ENCODE data around the gene ADGRL2.

ADGRL2 gene

DNA sequence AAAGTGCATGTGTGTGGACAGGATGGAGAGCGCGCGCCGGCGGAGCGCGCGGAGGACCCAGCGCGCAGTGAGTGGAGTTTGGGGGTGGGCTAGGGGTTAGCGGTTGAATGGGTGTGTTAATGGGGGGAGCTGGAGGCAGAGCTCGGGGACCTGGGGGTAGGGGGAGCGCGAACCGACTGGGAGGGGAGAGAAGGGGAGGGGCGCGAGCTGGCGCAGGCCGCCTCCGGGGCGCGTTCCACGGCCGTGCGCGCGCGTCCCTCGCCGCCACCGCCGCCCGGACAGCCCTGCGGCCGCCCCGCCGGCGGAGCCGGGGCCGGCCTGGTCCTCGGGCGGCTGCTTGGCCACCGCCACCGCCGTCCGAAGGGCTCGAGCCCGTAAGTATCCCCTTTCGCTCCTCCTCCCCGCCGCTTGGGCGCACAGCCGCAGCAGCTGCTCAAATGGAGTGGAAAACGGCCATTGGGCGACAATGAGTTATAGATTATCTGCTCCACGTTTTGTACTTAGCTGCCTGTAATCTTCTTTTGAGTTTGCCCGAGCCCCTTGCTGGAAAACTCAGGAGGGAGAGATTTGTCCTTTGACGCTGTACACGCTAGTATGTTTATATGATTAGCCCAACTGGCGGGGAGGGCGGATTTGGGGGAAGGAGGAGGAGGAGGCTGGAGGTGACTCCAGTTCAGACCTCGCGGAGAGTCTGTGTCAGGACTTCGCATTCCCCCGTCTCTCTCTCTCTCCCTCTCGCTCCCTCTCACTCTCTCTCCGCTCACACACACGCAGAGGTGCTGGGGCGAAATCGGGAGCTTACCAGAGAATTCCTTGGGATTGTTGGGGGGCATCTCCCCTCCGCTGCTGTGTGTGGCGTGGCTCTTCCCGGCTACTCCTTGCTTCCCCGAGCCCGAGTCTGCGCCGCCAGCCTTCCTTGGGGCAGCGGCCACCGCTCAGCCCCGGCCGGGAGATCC lies at the start of gene ADGRL2:
TSS of gene ADGRL2 (plus strand) at position 240 of the 956 bp plus-strand sequence. CDS start 36,051 bp downstream, outside the sequence.
- no peak for FAIRE-seq
- peak; percentile 81 for DNase-seq (ENCODE audit: low spot score)

DNA sequence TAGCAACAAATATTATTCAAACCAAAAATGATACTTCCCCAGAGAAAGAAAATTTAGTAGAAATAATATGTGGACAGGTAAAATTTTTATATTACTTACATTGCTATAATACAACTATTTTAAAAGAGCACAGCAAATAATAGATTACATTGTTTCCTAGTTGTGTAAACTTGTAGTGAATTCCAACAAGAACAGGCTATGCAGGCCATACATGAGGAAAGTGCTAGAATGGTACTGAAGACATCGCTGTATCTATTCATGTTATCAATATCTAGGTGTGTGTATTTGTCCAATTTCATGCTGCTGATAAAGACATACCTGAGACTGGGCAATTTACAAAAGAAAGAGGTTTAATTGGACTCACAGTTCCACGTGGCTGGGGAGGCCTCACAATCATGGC lies 47.9 kb upstream of the ADGRL2 start:
- DNase-seq (ENCODE audit: low spot score) = no peak
- no peak for FAIRE-seq

GRCh38 chr1:81754424-81754823 lies 46.3 kb upstream of the ADGRL2 start:
- DNase-seq (ENCODE audit: low spot score) = no peak
- no peak for FAIRE-seq

- FAIRE-seq (no peak), DNase-seq (ENCODE audit: low spot score) (no peak)
Measured at GRCh38 chr1:81756872-81757271, 43.9 kb upstream of the ADGRL2 start.

- DNase-seq (ENCODE audit: low spot score) = no peak
- FAIRE-seq = no peak
Measured at GRCh38 chr1:81757398-81758020, 43.2 kb upstream of the ADGRL2 start.

- FAIRE-seq (no peak), DNase-seq (ENCODE audit: low spot score) (no peak)
Measured at GRCh38 chr1:81758181-81758580, 42.6 kb upstream of the ADGRL2 start.

GRCh38 chr1:81760477-81761097 lies 40.1 kb upstream of the ADGRL2 start:
- DNase-seq (ENCODE audit: low spot score) = no peak
- peak; percentile 73 for FAIRE-seq

GRCh38 chr1:81775510-81775909 lies 25.2 kb upstream of the ADGRL2 start:
- FAIRE-seq = no peak
- no peak for DNase-seq (ENCODE audit: low spot score)

- no peak for DNase-seq (ENCODE audit: low spot score)
- no peak for FAIRE-seq
Measured at GRCh38 chr1:81780705-81781454, 19.9 kb upstream of the ADGRL2 start.

DNA sequence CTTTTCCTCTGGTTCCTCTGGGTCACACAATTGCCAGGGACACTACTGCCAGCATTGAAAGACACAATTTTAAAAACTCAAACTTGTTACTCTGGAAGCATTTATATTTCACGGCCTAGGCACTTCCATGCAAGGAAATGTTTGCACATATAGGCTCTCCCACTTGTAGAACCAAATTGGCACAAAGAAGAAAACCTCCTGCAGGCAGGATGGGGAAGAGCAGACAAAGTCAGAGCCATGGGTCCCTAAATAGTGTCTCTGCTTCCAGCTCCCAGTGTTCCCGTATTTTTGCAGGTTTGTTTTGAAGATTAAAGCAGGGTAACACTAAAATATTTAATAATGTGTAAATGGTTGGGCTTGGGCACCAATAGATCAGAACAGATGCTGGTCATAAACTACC lies 19.0 kb upstream of the ADGRL2 start:
- no peak for FAIRE-seq
- DNase-seq (ENCODE audit: low spot score) = no peak

DNA sequence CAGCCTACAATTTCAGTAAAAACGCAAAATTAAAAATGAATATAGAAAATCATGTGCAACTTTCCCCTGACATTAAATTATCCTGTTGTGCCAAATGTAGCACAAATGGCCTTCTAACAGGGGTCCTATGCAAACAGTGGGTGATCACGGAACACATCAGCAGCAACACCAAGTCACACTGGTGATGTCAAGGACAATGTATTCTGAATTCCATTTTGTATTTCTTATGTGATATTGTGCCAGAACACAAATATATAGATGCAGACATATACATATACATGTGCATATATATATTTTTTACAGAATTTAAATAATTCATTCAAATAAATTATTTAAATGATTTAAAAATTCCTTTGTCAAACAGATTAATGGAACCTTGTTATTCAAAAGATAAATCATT lies 8.6 kb upstream of the ADGRL2 start:
- no peak for DNase-seq (ENCODE audit: low spot score)
- FAIRE-seq = no peak

DNA sequence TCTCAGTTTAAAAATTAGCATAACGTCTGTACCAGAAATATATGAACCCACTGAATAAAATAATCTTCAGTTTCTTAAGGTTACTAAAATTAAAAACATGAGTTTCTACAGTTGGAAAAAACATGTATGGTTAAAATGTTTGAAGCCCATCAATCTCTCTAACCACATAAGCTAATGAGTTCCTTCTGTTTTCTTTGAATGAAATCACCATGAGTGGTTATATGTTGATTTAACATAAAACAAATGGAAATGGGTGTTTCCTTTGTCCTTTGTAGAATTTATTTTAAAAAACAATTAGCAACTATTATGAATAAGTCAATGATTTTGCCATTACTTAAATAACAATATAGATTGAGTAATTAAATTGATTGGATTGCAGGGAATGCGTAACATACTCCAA lies 3.0 kb upstream of the ADGRL2 start:
- DNase-seq (ENCODE audit: low spot score) (no peak), FAIRE-seq (peak; percentile 8)

DNA sequence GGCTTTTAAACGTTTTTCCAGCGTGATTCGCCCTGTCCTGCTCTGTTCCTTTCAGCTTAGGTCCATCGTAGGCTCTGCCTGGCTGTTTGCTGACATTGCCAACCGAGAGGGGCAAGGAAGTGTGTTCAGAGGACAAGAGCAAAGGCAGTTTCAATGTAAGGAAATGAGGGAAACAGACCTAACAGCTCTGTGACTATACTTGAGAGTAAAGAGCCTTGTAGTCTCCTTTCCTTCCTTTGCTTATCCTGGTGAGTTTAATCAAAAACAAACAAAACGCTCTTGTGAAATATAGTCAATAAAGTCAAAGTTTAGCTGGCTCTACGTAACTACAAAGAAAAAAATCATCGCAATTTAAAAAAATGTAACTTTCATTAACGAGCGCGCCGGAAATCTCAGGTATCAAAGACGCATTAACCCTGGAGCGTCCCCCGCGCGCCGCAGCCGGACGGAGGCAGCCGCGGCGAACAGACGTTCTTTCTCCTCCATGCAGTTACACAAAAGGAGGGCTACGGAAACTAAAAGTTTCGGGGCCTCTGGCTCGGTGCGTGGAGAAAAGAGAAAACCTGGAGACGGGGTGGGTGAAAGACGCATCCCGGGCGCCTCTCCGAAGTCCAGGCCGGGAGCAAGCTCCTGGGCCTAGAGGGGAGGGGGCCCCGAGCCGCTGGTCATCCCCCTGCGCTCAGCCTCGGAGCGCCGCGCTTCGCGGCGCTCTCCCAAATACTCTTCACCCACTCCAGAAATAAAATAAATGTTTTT lies 617 bp upstream of the ADGRL2 start:
- FAIRE-seq (peak; percentile 7), DNase-seq (ENCODE audit: low spot score) (peak; percentile 30)

GRCh38 chr1:81801651-81802456 lies 1.1 kb downstream of the ADGRL2 start:
- peak; percentile 24 for DNase-seq (ENCODE audit: low spot score)
- no peak for FAIRE-seq

GRCh38 chr1:81802457-81802706 lies 1.6 kb downstream of the ADGRL2 start:
- FAIRE-seq (no peak), DNase-seq (ENCODE audit: low spot score) (no peak)

DNA sequence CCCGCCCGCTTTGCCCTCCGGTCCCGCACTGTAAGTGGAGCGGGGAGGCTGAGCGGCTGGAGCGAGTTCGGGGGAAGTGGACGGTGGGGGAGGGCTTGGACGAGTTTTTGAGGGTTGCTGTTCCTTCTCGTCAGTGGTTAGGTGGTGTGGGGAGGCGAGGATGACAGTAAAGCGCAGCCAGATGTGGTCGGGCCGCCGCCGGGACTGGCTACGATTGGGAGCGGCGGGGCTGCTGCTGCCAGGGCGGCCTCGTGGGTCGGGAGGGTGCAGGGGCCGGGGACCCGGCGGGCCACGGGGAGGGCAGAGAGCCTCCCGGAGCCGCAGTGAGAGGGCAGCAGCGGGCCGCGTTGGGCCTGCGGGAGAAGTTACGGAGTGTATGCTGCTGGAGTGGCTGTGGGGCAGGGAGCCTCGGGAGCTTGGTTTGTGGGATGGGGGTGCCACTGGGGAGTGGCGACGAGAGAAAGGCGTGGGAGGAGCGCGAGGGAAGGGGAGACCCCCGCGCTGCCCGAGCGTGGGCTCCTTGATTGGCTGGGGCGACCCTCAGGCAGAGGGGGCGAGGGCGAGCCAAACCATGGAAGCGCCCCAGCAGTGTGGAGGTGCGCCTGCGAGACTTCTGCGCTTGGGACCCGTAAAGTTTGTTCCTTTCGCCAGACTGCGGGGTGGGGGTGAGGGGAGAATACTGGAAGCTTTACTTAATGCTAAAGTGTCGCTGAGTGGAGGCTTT lies 2.1 kb downstream of the ADGRL2 start:
- DNase-seq (ENCODE audit: low spot score) (peak; percentile 41), FAIRE-seq (no peak)

GRCh38 chr1:81803431-81804110 lies 2.8 kb downstream of the ADGRL2 start:
- FAIRE-seq = peak; percentile 16
- peak; percentile 41 for DNase-seq (ENCODE audit: low spot score)

- FAIRE-seq (no peak), DNase-seq (ENCODE audit: low spot score) (no peak)
Measured at GRCh38 chr1:81804312-81804711, 3.6 kb downstream of the ADGRL2 start.

Data from RCC 7860 (cell line).